GM18511 (cell line): ENCODE measurements around the gene LGALS8.
"Not testable (repeated sequence)": the region's sequence is repeated elsewhere in the genome, so short reads cannot be mapped to it uniquely, and the experiment has no call there.

Experiments
- ATAC-seq: cut with Tn5 transposase; IDR thresholded peaks from one replicate; pipeline ENCODE4 v1.9.1; 2021; ENCODE audit warnings: mild to moderate bottlenecking, moderate library complexity; ENCODE audit not compliant: unreplicated experiment

The LGALS8 gene

GRCh38 chr1:236580404-236580803 is 56.6 kb downstream of the LGALS8 start:
- not testable (repeated sequence) for ATAC-seq

GRCh38 chr1:236581528-236581927 is 57.7 kb downstream of the LGALS8 start:
- ATAC-seq: no peak

GRCh38 chr1:236589531-236589930 is 65.7 kb downstream of the LGALS8 start:
- no peak for ATAC-seq

GRCh38 chr1:236590553-236591150 is 66.9 kb downstream of the LGALS8 start:
- ATAC-seq: no peak

- ATAC-seq: no peak
These were observed 78.4 kb downstream of the LGALS8 start for GRCh38 chr1:236602171-236602570.
